HG03558 (cell line): Measurements from ENCODE around the gene MPDU1.

ENCODE experiments used
- ATAC-seq: cut with Tn5 transposase; IDR thresholded peaks from one replicate; pipeline ENCODE4 v1.9.1; 2021; ENCODE audit warnings: moderate number of reproducible peaks; ENCODE audit not compliant: unreplicated experiment; ENCODE audit errors: extremely low read depth

Gene MPDU1

DNA sequence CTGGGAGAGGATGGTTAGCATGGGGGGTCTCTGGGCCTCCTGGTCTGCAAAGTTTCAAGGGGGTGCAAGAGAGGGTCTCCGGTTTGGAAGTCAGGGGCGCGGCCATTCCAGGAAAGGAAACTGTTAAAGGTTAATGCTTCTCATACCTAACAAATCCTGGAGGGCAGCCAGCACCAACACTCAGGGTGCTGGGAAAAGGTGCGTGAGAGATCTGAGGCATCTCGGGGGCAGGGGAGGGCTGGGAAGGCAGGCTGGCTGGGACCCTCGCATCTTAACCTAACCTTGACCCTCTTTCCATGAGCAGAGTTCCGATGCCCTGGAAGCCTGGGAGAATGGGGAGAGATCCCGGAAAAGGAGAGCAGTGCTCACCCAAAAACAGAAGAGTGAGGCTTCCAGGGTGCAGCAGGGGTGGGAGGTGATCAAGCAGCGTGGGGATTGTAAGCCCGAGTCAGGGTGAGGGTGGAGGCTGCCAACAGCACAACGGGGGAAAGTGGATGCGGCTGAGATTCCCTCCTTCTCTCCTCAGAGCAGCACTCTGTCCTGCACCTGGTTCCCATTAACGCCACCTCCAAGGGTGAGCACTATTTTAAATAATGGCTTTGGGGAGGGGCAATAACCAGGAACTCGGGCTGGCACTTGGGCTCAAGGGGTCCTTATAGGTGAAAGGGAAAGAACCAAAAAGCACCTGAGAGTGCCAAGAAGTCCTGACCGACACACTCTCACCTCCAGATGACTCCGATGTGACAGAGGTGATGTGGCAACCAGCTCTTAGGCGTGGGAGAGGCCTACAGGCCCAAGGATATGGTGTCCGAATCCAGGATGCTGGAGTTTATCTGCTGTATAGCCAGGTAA is 24.1 kb upstream of the MPDU1 start:
- ATAC-seq = no peak

DNA sequence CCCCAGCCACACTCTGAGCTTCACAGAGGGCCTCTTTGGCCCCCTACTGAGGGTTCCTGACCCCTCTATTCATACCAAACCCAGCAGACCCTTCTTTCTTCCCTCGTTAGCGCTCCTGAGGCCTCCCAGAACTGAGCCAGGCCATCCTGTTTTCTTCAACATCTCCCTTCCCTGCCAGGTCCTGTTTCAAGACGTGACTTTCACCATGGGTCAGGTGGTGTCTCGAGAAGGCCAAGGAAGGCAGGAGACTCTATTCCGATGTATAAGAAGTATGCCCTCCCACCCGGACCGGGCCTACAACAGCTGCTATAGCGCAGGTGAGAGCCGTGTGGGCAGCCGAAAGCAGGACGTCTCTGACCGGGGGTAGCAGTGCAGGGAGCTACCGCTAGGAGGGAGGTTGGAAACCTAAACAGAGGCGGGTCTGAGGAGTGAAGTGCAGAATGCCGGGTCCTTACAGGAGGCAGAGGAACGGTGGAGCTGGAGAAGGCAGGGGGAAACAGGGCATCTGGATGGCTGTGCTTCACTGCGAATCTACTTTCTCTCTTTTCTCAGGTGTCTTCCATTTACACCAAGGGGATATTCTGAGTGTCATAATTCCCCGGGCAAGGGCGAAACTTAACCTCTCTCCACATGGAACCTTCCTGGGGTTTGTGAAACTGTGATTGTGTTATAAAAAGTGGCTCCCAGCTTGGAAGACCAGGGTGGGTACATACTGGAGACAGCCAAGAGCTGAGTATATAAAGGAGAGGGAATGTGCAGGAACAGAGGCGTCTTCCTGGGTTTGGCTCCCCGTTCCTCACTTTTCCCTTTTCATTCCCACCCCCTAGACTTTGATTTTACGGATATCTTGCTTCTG is 23.3 kb upstream of the MPDU1 start:
- ATAC-seq = no peak

- no peak for ATAC-seq
Measured at GRCh38 chr17:7561028-7561575, 22.6 kb upstream of the MPDU1 start.

GRCh38 chr17:7561589-7562207 is 22.0 kb upstream of the MPDU1 start, which contains the start of gene SENP3:
TSS of gene SENP3 (plus strand) at chr17:7561919. CDS start at chr17:7563077, 1,158 bp downstream.
- no peak for ATAC-seq

DNA sequence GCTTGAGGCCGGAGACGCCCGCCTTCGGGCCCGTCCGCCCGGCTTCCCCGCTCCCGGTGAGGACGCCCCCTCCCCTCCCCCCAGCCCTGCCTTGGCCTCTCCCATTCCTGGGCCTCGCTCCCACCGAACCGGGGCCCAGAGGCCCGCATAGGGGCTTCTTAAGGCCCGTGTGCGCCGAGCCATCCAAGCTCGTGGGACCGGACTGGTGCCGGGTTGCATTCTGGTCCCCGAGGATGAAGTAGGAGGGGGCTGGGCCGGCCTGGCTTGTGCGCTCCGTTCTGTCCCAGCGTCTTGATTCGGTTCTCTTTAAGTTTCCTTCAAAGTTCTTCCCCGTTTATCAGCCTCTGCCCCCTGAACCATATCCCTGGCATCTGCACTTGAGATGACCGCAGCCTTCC is 21.4 kb upstream of the MPDU1 start:
- no peak for ATAC-seq

DNA sequence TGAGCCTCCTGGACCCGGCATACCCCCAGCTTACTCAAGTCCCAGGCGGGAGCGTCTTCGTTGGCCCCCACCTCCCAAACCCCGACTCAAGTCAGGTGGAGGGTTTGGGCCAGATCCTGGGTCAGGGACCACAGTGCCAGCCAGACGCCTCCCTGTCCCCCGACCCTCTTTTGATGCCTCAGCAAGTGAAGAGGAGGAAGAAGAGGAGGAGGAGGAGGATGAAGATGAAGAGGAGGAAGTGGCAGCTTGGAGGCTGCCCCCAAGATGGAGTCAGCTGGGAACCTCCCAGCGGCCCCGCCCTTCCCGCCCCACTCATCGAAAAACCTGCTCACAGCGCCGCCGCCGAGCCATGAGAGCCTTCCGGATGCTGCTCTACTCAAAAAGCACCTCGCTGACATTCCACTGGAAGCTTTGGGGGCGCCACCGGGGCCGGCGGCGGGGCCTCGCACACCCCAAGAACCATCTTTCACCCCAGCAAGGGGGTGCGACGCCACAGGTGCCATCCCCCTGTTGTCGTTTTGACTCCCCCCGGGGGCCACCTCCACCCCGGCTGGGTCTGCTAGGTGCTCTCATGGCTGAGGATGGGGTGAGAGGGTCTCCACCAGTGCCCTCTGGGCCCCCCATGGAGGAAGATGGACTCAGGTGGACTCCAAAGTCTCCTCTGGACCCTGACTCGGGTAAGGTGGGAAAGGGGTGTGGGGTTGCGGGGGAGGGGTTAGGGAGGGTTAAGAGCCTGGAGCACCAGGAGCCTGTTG is 20.4 kb upstream of the MPDU1 start:
- no peak for ATAC-seq

GRCh38 chr17:7569571-7569970 is 14.1 kb upstream of the MPDU1 start:
- no peak for ATAC-seq

- no peak for ATAC-seq
Measured at GRCh38 chr17:7570351-7570750, 13.3 kb upstream of the MPDU1 start.

DNA sequence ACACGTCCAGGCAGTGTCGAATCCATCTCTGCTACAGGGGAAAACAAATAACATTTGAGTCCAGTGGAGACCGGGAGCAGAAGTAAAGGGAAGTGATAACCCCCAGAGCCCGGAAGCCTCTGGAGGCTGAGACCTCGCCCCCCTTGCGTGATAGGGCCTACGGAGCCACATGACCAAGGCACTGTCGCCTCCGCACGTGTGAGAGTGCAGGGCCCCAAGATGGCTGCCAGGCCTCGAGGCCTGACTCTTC is 11.4 kb upstream of the MPDU1 start:
- ATAC-seq = no peak

- peak; percentile 76 for ATAC-seq
Measured at GRCh38 chr17:7572588-7573323, 10.9 kb upstream of the MPDU1 start.

- no peak for ATAC-seq
Measured at GRCh38 chr17:7573324-7574080, 10.2 kb upstream of the MPDU1 start.

DNA sequence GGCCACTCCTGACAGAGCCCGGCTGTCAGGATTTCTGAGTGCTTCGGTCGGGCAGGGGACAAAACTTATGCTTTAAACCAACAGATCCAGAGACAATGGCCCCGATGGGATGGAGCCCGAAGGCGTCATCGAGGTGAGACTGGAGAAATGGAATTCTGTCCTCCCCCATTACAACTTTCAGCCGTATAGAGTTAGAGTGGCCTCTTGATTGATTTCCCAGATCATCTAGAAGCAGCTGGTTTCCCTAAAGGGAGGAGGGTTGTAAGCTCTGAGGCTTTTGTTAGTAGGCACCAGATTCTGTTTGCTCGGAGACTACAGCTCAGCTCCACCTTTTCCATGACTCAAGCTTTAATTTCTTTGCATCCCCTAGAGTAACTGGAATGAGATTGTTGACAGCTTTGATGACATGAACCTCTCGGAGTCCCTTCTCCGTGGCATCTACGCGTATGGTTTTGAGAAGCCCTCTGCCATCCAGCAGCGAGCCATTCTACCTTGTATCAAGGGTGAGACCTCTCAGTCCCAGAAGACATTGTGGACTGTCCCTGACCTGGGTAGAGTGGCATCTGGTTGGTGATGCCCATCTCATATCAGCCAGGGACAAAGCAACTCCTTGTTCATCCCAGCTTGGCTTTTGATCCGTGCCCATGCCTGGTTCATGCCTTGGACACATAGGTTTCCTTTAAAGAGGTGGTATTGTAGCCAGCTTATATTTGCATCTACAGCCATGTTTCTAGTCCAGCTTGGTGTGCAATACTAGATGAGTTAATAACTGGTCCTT is 9.3 kb upstream of the MPDU1 start:
- no peak for ATAC-seq

- no peak for ATAC-seq
Measured at GRCh38 chr17:7575481-7575883, 8.2 kb upstream of the MPDU1 start.

GRCh38 chr17:7575959-7576358 is 7.7 kb upstream of the MPDU1 start:
- ATAC-seq = no peak

GRCh38 chr17:7576432-7576937 is 7.2 kb upstream of the MPDU1 start:
- ATAC-seq = no peak

DNA sequence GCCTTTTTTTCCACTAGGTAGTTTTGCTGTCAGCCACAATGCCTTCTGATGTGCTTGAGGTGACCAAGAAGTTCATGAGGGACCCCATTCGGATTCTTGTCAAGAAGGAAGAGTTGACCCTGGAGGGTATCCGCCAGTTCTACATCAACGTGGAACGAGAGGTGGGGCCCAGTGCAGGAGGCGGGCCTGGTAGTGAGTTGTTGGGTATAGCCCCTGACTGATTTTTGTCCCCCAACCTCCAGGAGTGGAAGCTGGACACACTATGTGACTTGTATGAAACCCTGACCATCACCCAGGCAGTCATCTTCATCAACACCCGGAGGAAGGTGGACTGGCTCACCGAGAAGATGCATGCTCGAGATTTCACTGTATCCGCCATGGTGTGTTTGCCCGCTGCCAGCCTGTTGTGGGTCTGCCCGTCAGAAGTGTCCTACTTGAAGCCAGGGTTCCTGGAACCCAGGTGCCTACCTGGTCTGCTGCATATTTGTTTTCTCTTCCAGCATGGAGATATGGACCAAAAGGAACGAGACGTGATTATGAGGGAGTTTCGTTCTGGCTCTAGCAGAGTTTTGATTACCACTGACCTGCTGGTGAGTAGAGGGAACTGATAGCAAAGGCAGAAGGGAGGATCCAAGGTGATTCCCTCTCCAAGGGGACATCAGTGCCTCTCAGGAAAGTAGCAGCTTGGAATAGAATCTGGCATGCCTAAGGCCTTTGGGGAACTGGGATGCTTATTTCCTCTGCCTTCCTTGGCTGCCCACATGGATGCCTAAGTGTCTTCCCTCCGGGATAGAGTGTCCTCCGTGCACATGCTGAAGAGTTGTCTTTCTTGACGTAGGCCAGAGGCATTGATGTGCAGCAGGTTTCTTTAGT is 6.1 kb upstream of the MPDU1 start:
- no peak for ATAC-seq
